HEK293 (cell line): ENCODE results near the gene ABHD14A.

Experiments used
- CTCF ChIA-PET: fragments of 350-600 bp; formaldehyde crosslinking; extraction: SDS; loops from one replicate; lab custom pipeline; 2021; ENCODE audit warnings: antibody characterized with exemption; lab: Yijun Ruan, JAX
- POLR2A ChIA-PET: fragments of 300-600 bp; formaldehyde crosslinking; extraction: SDS; loops from one replicate; lab custom pipeline; 2020; ENCODE audit warnings: antibody characterized with exemption, inconsistent platforms; lab: Yijun Ruan, JAX
- H3K27ac ChIP-seq: fragments of 200-500 bp; sonication (Bioruptor generic); 2 replicates; pipeline ENCODE4 v1.5.1; 2014; ENCODE audit warnings: low read depth, low read length, control low read depth, inconsistent platforms; ENCODE audit errors: extremely low read depth
- H3K36me3 ChIP-seq, 2 experiments: fragments of 200-500 bp in 1 of 2; sonication (Bioruptor generic) in 1 of 2; 1 replicate in 1 of 2; 2 replicates in 1 of 2; pipeline ENCODE4 v1.5.1; 2014 to 2017; ENCODE audit warnings: inconsistent platforms in 2 of 2, low read length in 2 of 2; ENCODE audit not compliant: control insufficient read depth in 2 of 2, insufficient read depth in 1 of 2
- H3K4me1 ChIP-seq: fragments of 200-500 bp; sonication (Bioruptor generic); 2 replicates; pipeline ENCODE4 v1.5.1; 2014; ENCODE audit warnings: mild to moderate bottlenecking, low read length, inconsistent platforms; ENCODE audit not compliant: control insufficient read depth, insufficient read depth
- H3K4me3 ChIP-seq: 2 replicates; pipeline ENCODE4 v1.5.1; 2011; ENCODE audit warnings: low read depth, mild to moderate bottlenecking, control low read depth, low read length, moderate library complexity
- H3K9me3 ChIP-seq: fragments of 200-500 bp; sonication (Bioruptor generic); 2 replicates; pipeline ENCODE4 v1.5.1; 2014; ENCODE audit warnings: low read depth, low read length, inconsistent platforms; ENCODE audit not compliant: control insufficient read depth, insufficient read depth
- BCL11A ChIP-seq: fragments of 450-650 bp; formaldehyde crosslinking; IDR thresholded peaks from 2 replicates; pipeline ENCODE4 v1.5.1; 2016; ENCODE audit warnings: low read depth, missing biosample characterization, missing genetic modification characterization
- GLIS1 ChIP-seq: fragments of 450-650 bp; formaldehyde crosslinking; IDR thresholded peaks from 2 replicates; pipeline ENCODE4 v1.5.1; 2016; ENCODE audit warnings: missing biosample characterization, missing genetic modification characterization
- MYNN ChIP-seq: fragments of 450-650 bp; formaldehyde crosslinking; IDR thresholded peaks from 2 replicates; pipeline ENCODE4 v1.5.1; 2016; ENCODE audit warnings: missing biosample characterization, missing genetic modification characterization, borderline replicate concordance
- PRDM1 ChIP-seq: fragments of 450-650 bp; formaldehyde crosslinking; IDR thresholded peaks from 2 replicates; pipeline ENCODE4; 2016; ENCODE audit warnings: missing biosample characterization, missing genetic modification characterization
- SETDB1 ChIP-seq: IDR thresholded peaks from one replicate; pipeline ENCODE4 v1.6.1; 2017; ENCODE audit warnings: mild to moderate bottlenecking, low read length, moderate library complexity, mixed read lengths; ENCODE audit not compliant: insufficient read length
- TRIM28 ChIP-seq: IDR thresholded peaks from 2 replicates; pipeline ENCODE4 v1.6.1; 2011; ENCODE audit warnings: low read length, control low read depth, borderline replicate concordance
- ZBTB17 ChIP-seq: fragments of 450-650 bp; formaldehyde crosslinking; IDR thresholded peaks from 2 replicates; pipeline ENCODE4 v1.5.1; 2016; ENCODE audit warnings: missing biosample characterization, missing genetic modification characterization
- ZNF266 ChIP-seq: fragments of 450-650 bp; formaldehyde crosslinking; IDR thresholded peaks from 2 replicates; pipeline ENCODE4 v1.5.1; 2016; ENCODE audit warnings: missing biosample characterization, missing genetic modification characterization, low read depth
- ZNF302 ChIP-seq: fragments of 450-650 bp; formaldehyde crosslinking; IDR thresholded peaks from 2 replicates; pipeline ENCODE4 v1.5.1; 2016; ENCODE audit warnings: missing biosample characterization, missing genetic modification characterization, low read depth
- ZNF324 ChIP-seq: fragments of 450-650 bp; formaldehyde crosslinking; IDR thresholded peaks from 2 replicates; pipeline ENCODE4 v1.5.1; 2016; ENCODE audit warnings: missing biosample characterization, missing genetic modification characterization
- ZNF335 ChIP-seq: fragments of 450-650 bp; formaldehyde crosslinking; conservative IDR thresholded peaks from 2 replicates; pipeline ENCODE4 v1.5.1; 2016; ENCODE audit warnings: missing biosample characterization, missing genetic modification characterization
- ZNF366 ChIP-seq: fragments of 450-650 bp; formaldehyde crosslinking; conservative IDR thresholded peaks from 2 replicates; pipeline ENCODE4 v1.5.1; 2016; ENCODE audit warnings: missing biosample characterization, missing genetic modification characterization
- ZNF404 ChIP-seq: fragments of 450-650 bp; formaldehyde crosslinking; IDR thresholded peaks from 2 replicates; pipeline ENCODE4 v1.5.1; 2017; ENCODE audit warnings: missing biosample characterization, missing genetic modification characterization
- ZNF426 ChIP-seq: fragments of 450-650 bp; formaldehyde crosslinking; IDR thresholded peaks from 2 replicates; pipeline ENCODE4 v1.5.1; 2017; ENCODE audit warnings: missing biosample characterization, missing genetic modification characterization, mild to moderate bottlenecking, inconsistent platforms, moderate library complexity
- ZNF514 ChIP-seq: fragments of 450-650 bp; formaldehyde crosslinking; IDR thresholded peaks from 2 replicates; pipeline ENCODE4 v1.5.1; 2016; ENCODE audit warnings: missing biosample characterization, missing genetic modification characterization
- ZNF596 ChIP-seq: fragments of 450-650 bp; IDR thresholded peaks from 2 replicates; pipeline ENCODE4 v1.5.0; 2018; ENCODE audit warnings: missing biosample characterization, mild to moderate bottlenecking, missing genetic modification characterization, moderate library complexity
- ZNF626 ChIP-seq: fragments of 450-650 bp; sonication (Bioruptor Pico); formaldehyde crosslinking; IDR thresholded peaks from 2 replicates; pipeline ENCODE4 v1.5.1; 2018; ENCODE audit warnings: missing biosample characterization, missing genetic modification characterization, inconsistent platforms
- ZNF677 ChIP-seq: fragments of 450-650 bp; IDR thresholded peaks from 2 replicates; pipeline ENCODE4 v1.5.0; 2018; ENCODE audit warnings: missing biosample characterization, mild to moderate bottlenecking, missing genetic modification characterization, moderate library complexity
- ZNF768 ChIP-seq: fragments of 450-650 bp; formaldehyde crosslinking; IDR thresholded peaks from 2 replicates; pipeline ENCODE4 v1.5.1; 2018; ENCODE audit warnings: missing biosample characterization, mild to moderate bottlenecking, missing genetic modification characterization
- ZSCAN16 ChIP-seq: fragments of 450-650 bp; formaldehyde crosslinking; IDR thresholded peaks from 2 replicates; pipeline ENCODE4 v1.5.1; 2016; ENCODE audit warnings: missing biosample characterization, missing genetic modification characterization
- TF ChIP-seq, protein P1 (sequence below): fragments of 450-650 bp; formaldehyde crosslinking; IDR thresholded peaks from 2 replicates; pipeline ENCODE4 v1.5.1; 2016; ENCODE audit warnings: missing biosample characterization, missing genetic modification characterization
- TF ChIP-seq, protein P2 (sequence below): IDR thresholded peaks from 2 replicates; pipeline ENCODE4 v1.6.1; 2011; ENCODE audit warnings: mild to moderate bottlenecking, low read depth, low read length, borderline replicate concordance
- TF ChIP-seq, protein P3 (sequence below): fragments of 450-650 bp; formaldehyde crosslinking; IDR thresholded peaks from 2 replicates; pipeline ENCODE4 v1.5.1; 2016; ENCODE audit warnings: missing biosample characterization, missing genetic modification characterization, borderline replicate concordance
- TF ChIP-seq, protein P4 (sequence below): fragments of 450-650 bp; formaldehyde crosslinking; IDR thresholded peaks from 2 replicates; pipeline ENCODE4 v1.5.1; 2016; ENCODE audit warnings: missing biosample characterization, missing genetic modification characterization
- TF ChIP-seq, protein P5 (sequence below): fragments of 450-650 bp; formaldehyde crosslinking; IDR thresholded peaks from 2 replicates; pipeline ENCODE4 v1.5.1; 2016; ENCODE audit warnings: missing biosample characterization, missing genetic modification characterization
- TF ChIP-seq, protein P6 (sequence below): fragments of 450-650 bp; formaldehyde crosslinking; IDR thresholded peaks from 2 replicates; pipeline ENCODE4 v1.5.1; 2016; ENCODE audit warnings: missing biosample characterization, missing genetic modification characterization

ABHD14A gene

DNA sequence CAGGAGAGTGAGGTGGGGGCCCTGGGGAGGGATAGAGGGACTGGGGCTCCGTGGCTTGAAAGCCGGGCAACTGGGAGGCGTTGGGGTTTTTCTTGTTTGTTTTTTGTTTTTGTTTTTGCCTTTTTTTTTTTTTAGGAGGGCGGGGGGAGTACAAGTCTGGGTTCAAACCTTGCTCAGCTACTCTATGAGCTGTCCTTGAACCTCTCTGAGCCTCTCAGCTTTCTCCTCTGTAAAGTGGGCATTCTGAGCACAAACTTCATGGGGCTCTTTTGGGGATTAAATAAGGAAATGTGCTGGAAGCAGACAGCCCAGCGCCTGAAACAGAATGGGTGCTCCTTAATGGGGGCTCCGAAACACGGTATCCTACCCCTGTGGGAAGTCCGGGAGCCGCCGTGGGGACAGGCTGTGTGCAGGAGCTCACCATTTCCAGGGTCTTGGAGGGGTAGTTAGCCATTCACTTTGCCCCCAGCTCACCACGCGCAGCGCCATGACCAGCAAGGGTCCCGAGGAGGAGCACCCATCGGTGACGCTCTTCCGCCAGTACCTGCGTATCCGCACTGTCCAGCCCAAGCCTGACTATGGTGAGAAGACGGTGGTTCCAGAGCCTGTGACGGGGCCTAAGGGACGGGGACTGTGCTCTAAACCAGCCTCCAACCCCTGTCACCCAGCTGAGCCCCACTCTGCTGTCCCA is 8.9 kb downstream of the ABHD14A start (continued):
- TF ChIP-seq, protein P1, sequence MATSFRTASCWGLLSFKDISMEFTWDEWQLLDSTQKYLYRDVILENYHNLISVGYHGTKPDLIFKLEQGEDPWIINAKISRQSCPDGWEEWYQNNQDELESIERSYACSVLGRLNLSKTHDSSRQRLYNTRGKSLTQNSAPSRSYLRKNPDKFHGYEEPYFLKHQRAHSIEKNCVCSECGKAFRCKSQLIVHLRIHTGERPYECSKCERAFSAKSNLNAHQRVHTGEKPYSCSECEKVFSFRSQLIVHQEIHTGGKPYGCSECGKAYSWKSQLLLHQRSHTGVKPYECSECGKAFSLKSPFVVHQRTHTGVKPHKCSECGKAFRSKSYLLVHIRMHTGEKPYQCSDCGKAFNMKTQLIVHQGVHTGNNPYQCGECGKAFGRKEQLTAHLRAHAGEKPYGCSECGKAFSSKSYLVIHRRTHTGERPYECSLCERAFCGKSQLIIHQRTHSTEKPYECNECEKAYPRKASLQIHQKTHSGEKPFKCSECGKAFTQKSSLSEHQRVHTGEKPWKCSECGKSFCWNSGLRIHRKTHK (tag by site-specific recombination): no peak
- TF ChIP-seq ZNF626 (tag by site-specific recombination) (no peak), ZNF404 (tag by site-specific recombination) (no peak), ZNF768 (tag by site-specific recombination) (peak; percentile 48; the same call in 1 of the 2 replicates), ZNF596 (tag by site-specific recombination) (no peak), ZNF266 (tag by site-specific recombination) (no peak), BCL11A (0 out of 2 replicates have a peak, but pooled peaks have one; percentile 1), ZNF426 (no peak), ZNF335 (tag by site-specific recombination) (peak; percentile 24; the same call in 1 of the 2 replicates), ZSCAN16 (tag by site-specific recombination) (no peak), ZNF677 (tag by site-specific recombination) (no peak), ZBTB17 (tag by site-specific recombination) (no peak), TRIM28 (no peak), GLIS1 (tag by site-specific recombination) (no peak), ZNF514 (tag by site-specific recombination) (no peak), ZNF302 (tag by site-specific recombination) (no peak)
- TF ChIP-seq, protein P2, sequence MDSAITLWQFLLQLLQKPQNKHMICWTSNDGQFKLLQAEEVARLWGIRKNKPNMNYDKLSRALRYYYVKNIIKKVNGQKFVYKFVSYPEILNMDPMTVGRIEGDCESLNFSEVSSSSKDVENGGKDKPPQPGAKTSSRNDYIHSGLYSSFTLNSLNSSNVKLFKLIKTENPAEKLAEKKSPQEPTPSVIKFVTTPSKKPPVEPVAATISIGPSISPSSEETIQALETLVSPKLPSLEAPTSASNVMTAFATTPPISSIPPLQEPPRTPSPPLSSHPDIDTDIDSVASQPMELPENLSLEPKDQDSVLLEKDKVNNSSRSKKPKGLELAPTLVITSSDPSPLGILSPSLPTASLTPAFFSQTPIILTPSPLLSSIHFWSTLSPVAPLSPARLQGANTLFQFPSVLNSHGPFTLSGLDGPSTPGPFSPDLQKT: no peak
- TF ChIP-seq, protein P3, sequence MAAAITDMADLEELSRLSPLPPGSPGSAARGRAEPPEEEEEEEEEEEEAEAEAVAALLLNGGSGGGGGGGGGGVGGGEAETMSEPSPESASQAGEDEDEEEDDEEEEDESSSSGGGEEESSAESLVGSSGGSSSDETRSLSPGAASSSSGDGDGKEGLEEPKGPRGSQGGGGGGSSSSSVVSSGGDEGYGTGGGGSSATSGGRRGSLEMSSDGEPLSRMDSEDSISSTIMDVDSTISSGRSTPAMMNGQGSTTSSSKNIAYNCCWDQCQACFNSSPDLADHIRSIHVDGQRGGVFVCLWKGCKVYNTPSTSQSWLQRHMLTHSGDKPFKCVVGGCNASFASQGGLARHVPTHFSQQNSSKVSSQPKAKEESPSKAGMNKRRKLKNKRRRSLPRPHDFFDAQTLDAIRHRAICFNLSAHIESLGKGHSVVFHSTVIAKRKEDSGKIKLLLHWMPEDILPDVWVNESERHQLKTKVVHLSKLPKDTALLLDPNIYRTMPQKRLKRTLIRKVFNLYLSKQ (tag by site-specific recombination): no peak
- TF ChIP-seq, protein P4, sequence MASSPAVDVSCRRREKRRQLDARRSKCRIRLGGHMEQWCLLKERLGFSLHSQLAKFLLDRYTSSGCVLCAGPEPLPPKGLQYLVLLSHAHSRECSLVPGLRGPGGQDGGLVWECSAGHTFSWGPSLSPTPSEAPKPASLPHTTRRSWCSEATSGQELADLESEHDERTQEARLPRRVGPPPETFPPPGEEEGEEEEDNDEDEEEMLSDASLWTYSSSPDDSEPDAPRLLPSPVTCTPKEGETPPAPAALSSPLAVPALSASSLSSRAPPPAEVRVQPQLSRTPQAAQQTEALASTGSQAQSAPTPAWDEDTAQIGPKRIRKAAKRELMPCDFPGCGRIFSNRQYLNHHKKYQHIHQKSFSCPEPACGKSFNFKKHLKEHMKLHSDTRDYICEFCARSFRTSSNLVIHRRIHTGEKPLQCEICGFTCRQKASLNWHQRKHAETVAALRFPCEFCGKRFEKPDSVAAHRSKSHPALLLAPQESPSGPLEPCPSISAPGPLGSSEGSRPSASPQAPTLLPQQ: 0 out of 2 replicates have a peak, but pooled peaks have one; percentile 9
- TF ChIP-seq, all 188 proteins: peak for 8

DNA sequence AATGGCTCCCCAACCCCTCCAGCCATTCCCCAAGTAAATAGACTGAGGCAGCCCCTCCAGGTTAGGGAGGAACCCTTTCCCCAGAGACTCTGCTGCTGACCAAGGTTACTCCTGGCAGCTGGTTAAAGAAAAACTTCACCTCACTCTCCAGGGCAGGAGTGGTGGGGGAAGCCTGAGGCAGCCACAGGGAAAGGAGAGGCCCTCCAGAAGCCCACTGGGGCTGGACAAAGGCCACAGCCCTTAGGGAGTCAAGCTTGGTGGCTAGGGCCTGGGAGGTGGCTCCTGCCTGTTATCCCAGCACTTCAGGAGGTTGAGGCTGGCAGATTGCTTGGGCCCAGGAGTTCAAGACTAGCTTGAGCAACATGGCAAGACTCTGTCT is 9.4 kb downstream of the ABHD14A start:
- CTCF ChIA-PET: interaction anchor here (0.7 to 3.0 kb wide), 2 partner anchors 10 to 35 kb away, joined by 4 to 38 read pairs; partner anchors contain the start of genes ABHD14A and ABHD14B
- Histone ChIP-seq H3K4me1 (no peaks in the 10 kb centered on the region), H3K27ac (0 out of 2 replicates have a peak overlapping the region, but pooled peaks have one; percentile 12), H3K36me3 (peaks cover 0 to 8% of the 10 kb centered on the region in 2 experiments; a peak in 1 of 3 replicates), H3K9me3 (no peaks in the 10 kb centered on the region), H3K4me3 (no peak overlapping the region)
- no peak for TF ChIP-seq MYNN (tag by site-specific recombination)
- no peak for TF ChIP-seq ZNF677 (tag by site-specific recombination)
- no peak for TF ChIP-seq PRDM1
- no peak for TF ChIP-seq ZNF324
- TF ChIP-seq, protein P5, sequence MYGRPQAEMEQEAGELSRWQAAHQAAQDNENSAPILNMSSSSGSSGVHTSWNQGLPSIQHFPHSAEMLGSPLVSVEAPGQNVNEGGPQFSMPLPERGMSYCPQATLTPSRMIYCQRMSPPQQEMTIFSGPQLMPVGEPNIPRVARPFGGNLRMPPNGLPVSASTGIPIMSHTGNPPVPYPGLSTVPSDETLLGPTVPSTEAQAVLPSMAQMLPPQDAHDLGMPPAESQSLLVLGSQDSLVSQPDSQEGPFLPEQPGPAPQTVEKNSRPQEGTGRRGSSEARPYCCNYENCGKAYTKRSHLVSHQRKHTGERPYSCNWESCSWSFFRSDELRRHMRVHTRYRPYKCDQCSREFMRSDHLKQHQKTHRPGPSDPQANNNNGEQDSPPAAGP (tag by site-specific recombination): no peak
- TF ChIP-seq, protein P6, sequence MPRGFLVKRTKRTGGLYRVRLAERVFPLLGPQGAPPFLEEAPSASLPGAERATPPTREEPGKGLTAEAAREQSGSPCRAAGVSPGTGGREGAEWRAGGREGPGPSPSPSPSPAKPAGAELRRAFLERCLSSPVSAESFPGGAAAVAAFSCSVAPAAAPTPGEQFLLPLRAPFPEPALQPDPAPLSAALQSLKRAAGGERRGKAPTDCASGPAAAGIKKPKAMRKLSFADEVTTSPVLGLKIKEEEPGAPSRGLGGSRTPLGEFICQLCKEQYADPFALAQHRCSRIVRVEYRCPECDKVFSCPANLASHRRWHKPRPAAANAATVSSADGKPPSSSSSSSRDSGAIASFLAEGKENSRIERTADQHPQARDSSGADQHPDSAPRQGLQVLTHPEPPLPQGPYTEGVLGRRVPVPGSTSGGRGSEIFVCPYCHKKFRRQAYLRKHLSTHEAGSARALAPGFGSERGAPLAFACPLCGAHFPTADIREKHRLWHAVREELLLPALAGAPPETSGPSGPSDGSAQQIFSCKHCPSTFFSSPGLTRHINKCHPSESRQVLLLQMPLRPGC (tag by site-specific recombination): no peak
- no peak for TF ChIP-seq ZNF366 (tag by site-specific recombination)
- no peak for TF ChIP-seq SETDB1
- POLR2A ChIA-PET: interaction anchor here (1.9 to 3.6 kb wide), 3 partner anchors 8 to 16 kb away, joined by 8 to 47 read pairs (median 43); partner anchors contain the start of genes PCBP4 and RPL29
